ENCODE data around the gene NDUFS7.

DNA sequence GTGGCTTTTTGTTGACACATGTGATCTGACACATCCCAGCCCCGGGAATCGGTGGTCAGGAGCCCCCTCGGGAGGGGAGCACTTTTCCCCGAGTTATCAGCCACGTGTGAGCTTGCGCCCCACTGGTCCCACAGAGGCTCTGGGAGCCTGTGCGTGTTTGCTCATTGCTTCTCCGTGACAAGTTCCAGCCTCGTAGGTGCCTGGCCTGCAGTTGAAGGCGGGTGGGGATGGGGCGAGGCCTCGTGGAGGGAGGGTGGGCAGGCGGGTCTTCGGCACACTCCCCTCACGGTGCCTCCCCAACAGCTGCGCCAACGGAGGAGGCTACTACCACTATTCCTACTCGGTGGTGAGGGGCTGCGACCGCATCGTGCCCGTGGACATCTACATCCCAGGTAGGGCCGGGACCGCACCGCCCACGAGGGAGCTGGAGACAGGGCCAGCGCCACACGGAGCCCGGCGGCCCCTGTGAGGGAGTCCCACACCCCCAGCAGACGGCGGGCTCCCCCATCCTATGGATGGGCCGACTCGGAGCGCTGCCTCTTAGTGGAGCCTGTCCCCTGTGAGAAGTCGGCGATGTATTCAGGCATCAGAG lies 9.3 kb downstream of the NDUFS7 start:
- TF ChIP-seq, protein P1, sequence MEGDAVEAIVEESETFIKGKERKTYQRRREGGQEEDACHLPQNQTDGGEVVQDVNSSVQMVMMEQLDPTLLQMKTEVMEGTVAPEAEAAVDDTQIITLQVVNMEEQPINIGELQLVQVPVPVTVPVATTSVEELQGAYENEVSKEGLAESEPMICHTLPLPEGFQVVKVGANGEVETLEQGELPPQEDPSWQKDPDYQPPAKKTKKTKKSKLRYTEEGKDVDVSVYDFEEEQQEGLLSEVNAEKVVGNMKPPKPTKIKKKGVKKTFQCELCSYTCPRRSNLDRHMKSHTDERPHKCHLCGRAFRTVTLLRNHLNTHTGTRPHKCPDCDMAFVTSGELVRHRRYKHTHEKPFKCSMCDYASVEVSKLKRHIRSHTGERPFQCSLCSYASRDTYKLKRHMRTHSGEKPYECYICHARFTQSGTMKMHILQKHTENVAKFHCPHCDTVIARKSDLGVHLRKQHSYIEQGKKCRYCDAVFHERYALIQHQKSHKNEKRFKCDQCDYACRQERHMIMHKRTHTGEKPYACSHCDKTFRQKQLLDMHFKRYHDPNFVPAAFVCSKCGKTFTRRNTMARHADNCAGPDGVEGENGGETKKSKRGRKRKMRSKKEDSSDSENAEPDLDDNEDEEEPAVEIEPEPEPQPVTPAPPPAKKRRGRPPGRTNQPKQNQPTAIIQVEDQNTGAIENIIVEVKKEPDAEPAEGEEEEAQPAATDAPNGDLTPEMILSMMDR (IDR thresholded peaks at IDR 0.05), result no peak
- TF ChIP-seq EZH2phosphoT487 (IDR thresholded peaks at IDR 0.05), result no peak

Measured in neural progenitor cell (in vitro differentiated cells).